ENCODE measurements around the gene PROM1. TPM values are rescaled to one million over a fixed set of nuclear protein-coding genes. Genes with fewer than 3 reads are reported as not detected.

The PROM1 gene, protein sequence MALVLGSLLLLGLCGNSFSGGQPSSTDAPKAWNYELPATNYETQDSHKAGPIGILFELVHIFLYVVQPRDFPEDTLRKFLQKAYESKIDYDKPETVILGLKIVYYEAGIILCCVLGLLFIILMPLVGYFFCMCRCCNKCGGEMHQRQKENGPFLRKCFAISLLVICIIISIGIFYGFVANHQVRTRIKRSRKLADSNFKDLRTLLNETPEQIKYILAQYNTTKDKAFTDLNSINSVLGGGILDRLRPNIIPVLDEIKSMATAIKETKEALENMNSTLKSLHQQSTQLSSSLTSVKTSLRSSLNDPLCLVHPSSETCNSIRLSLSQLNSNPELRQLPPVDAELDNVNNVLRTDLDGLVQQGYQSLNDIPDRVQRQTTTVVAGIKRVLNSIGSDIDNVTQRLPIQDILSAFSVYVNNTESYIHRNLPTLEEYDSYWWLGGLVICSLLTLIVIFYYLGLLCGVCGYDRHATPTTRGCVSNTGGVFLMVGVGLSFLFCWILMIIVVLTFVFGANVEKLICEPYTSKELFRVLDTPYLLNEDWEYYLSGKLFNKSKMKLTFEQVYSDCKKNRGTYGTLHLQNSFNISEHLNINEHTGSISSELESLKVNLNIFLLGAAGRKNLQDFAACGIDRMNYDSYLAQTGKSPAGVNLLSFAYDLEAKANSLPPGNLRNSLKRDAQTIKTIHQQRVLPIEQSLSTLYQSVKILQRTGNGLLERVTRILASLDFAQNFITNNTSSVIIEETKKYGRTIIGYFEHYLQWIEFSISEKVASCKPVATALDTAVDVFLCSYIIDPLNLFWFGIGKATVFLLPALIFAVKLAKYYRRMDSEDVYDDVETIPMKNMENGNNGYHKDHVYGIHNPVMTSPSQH
- total RNA-seq, result not detected
- 0.12 to 0.23 reads per million in 2 donors for total RNA-seq

DNA sequence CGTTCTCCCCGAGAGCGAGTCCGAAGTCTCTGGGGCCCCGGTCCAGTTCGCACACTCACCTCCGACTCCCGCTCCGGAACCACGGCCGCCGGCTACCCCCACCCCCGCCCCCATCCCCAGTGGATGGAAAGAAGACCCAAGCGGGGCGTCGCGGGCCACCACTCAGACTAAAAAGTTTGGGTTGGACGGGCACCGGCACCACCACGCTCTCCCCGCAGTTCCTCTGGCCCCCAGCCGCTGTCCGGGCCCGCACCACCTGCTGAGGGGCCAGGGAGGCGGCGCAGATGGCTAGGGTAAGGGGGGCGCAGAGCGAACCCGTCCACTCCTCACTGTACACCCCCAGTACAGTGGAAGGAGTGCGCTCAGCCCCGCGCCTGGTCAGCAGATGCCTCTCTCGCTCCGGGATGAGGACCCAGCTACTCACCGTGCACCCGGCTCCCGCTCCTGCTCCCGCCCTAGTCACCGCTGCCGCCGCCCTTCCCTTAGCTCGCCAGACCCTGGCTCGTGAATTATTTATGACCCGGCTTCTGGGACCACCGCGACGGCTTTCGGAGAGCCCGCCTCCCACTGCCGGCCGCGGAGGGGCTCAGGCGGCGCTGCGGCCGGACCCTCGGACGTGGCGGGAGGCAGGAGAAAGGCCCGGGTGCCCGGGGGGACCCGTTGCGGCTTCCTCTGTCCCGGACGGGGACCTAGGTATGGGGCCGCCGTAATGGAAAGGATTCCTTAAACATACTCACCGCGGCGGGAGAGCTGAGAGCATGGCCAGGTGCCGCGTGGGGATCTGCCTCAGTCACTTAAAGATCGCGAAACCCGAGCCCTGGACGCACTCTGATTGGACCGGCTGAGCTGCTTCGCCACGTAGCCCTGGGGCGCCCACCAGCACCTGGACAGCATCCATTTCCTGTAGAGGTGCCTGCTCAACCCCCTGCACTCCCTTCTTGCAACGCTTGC, at the start of gene PROM1:
Gene PROM1 (minus strand): TSS at position 783 of the 951 bp plus-strand sequence. CDS start 8,117 bp downstream, outside the sequence.
- peaks cover 13% of the 10 kb centered on the region for H3K4me1 Mint-ChIP-seq
- no peak within 1 kb of the TSS for H3K27ac Mint-ChIP-seq
- ATAC-seq (no peak), DNase-seq (no peak)
- no peaks in the 10 kb centered on the region for H3K9me3 ChIP-seq (ENCODE audit: control insufficient read depth, low read length, poor library complexity, severe bottlenecking)
- H3K4me3 Mint-ChIP-seq, result peak within 1 kb of the TSS; percentile 85
- peaks cover 81% of the 10 kb centered on the region for H3K27me3 Mint-ChIP-seq
- peaks cover 3% of the 10 kb centered on the region for H3K36me3 Mint-ChIP-seq (ENCODE audit: low read depth)

DNA sequence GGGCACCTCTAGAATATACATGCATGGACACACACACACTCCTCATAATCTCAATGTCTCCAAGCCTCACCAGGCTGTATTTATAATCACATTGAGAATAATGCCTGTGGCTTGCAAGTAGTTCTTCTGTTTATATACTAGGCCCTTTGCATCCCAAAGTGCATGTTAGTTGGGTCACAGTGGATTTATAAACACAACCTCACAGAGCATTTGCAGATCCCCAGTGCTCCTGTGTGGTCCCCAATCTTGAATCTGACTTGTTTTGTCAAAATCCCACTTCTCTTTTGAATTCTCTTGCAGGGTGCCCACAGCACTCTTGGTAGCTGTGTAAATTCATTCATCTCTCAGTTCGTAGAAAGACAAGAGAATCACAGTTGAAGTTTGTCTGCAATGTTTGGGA, 49.6 kb upstream of the PROM1 start:
- H3K4me3 Mint-ChIP-seq, result no peak overlapping the region
- ATAC-seq, result no peak
- H3K9me3 ChIP-seq (ENCODE audit: control insufficient read depth, low read length, poor library complexity, severe bottlenecking), result no peaks in the 10 kb centered on the region
- no peak overlapping the region for H3K27ac Mint-ChIP-seq
- H3K27me3 Mint-ChIP-seq, result peaks cover 21% of the 10 kb centered on the region
- no peak for DNase-seq
- peaks cover 2% of the 10 kb centered on the region for H3K36me3 Mint-ChIP-seq (ENCODE audit: low read depth)
- peaks cover 2% of the 10 kb centered on the region for H3K4me1 Mint-ChIP-seq

DNA sequence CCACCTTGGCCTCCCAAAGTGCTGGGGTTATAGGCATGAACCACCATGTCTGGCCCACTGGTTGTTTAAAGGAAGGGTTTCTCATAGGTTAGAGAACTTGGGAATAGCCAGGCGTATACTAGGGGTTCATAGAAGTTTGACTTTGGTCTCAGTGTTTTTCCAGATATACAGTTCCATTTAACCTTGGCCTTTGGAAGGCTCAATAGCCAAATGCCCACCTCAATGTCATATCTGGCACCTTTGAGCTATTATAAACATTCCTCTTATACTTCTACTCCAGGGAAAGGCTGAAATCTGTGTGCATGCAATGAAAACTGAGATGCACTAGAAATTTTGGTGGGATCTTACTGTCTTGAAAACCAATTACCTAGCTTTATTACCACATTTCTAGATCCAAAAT, 47.5 kb upstream of the PROM1 start:
- peaks cover 2% of the 10 kb centered on the region for H3K36me3 Mint-ChIP-seq (ENCODE audit: low read depth)
- DNase-seq (no peak), ATAC-seq (no peak)
- H3K9me3 ChIP-seq (ENCODE audit: control insufficient read depth, low read length, poor library complexity, severe bottlenecking), result no peaks in the 10 kb centered on the region
- no peak overlapping the region for H3K4me3 Mint-ChIP-seq
- H3K4me1 Mint-ChIP-seq, result peaks cover 2% of the 10 kb centered on the region
- peaks cover 12% of the 10 kb centered on the region for H3K27me3 Mint-ChIP-seq
- no peak overlapping the region for H3K27ac Mint-ChIP-seq

DNA sequence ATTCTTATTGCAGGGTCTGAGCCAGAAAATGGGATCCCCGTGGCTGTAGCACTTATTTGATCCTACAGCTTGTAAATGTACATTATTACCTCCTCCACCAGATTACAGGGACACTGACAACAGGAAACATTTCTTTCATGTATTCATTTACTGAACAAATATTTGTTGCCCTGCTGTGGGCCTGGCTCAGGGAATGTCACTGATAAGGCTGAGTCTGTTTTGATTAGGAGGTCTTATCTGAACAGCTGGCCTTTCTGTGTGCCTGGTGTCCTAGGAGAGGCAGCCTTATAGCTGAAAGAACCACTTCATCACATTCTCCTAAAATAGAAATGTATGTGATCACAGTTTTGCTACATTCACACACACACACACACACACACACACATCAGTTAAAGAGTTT, 45.5 kb upstream of the PROM1 start:
- Mint-ChIP-seq H3K27ac (no peak overlapping the region), H3K4me3 (no peak overlapping the region), H3K27me3 (peaks cover 14% of the 10 kb centered on the region), H3K36me3 (ENCODE audit: low read depth) (peaks cover 2% of the 10 kb centered on the region), H3K4me1 (peaks cover 2% of the 10 kb centered on the region)
- no peak for DNase-seq
- no peak for ATAC-seq
- H3K9me3 ChIP-seq (ENCODE audit: control insufficient read depth, low read length, poor library complexity, severe bottlenecking), result no peaks in the 10 kb centered on the region

DNA sequence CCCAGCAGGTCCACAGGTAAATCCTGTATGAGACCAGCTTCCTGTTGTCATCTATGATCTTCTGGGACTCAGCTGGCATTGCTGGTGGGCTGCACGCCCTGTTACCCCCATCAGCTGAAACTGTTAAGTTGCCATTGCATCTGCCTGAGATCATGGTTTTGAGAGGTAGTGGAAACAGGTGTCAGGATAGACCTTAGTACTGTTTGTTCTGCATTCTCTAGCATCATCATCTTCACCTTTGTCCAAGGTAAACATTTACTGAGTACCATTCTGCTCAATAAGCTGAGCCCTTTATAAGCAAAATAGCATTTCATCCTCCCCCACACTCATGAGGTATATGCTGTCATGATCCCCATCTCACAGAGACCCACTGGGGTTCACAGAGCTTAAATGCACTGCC, 42.9 kb upstream of the PROM1 start:
- H3K9me3 ChIP-seq (ENCODE audit: control insufficient read depth, low read length, poor library complexity, severe bottlenecking), result no peaks in the 10 kb centered on the region
- H3K36me3 Mint-ChIP-seq (ENCODE audit: low read depth), result peaks cover 2% of the 10 kb centered on the region
- DNase-seq (no peak), ATAC-seq (no peak)
- no peak overlapping the region for H3K27ac Mint-ChIP-seq
- peaks cover 6% of the 10 kb centered on the region for H3K27me3 Mint-ChIP-seq
- no peak overlapping the region for H3K4me3 Mint-ChIP-seq
- peaks cover 15% of the 10 kb centered on the region for H3K4me1 Mint-ChIP-seq

DNA sequence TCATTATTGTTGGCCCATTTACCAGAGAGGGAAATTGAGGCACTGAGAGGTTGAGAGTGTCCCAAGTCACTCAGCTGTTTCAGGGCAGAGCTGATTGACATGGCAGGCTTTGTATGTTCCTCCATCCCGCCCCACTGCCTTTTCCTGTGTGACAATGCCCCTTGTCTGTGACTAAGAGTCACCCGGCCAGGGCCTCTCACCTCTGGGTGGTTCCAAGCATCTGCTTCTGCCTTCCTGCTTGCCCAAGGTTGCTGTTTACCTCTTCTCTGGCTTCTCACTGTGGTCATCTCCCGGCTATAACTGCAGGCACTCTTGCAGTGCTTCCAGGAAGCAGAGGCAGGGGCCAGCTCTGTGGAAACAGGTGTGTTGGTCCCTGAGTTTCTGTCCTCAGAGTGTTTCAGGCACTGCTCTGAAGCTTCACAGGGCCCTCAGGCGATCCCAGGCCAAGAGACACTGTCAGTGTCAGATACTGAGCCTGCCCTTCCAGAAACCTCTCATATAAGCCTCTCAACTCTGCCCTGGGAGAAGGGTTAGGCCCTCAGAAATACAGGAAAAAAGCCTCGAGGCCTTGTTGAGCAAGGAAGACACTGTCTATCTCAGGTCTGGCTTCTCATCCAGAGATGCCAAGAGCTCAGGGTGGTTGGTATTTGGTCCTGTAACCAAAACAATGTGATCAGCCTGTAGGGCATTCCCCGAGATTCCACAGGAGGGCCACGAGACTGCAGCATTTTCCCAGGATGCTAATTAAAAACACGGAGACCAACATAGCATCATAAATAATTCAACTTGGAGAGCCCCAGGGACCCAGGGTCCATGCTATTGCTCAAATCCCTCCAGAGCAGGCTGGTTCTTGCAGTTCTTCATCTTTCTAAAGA, 42.0 kb upstream of the PROM1 start:
- H3K9me3 ChIP-seq (ENCODE audit: control insufficient read depth, low read length, poor library complexity, severe bottlenecking), result no peaks in the 10 kb centered on the region
- Mint-ChIP-seq H3K27ac (peak overlapping the region; percentile 83), H3K36me3 (ENCODE audit: low read depth) (peaks cover 2% of the 10 kb centered on the region), H3K27me3 (peaks cover 6% of the 10 kb centered on the region), H3K4me1 (peaks cover 15% of the 10 kb centered on the region), H3K4me3 (no peak overlapping the region)
- ATAC-seq (no peak), DNase-seq (no peak)

DNA sequence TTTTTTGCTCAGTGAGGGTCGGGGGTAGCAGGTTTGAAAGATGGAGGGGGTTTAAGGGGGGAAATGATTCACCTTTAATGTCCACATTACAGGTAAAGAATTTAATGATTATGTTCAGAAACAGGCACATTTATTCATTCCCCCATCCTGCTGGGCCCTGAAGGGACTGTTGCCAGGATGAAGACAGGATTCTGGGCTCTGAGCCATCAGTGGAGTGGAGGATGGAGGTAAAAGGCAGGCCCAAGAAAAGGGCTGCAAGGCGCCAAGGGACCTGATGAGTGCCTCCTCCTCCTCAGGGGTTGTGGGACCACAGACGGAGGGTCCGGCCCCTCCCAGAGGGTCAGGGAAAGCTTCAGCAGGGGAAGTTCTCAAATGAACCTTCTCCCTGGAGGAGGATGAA, 40.4 kb upstream of the PROM1 start:
- H3K27ac Mint-ChIP-seq, result no peak overlapping the region
- DNase-seq, result no peak
- H3K27me3 Mint-ChIP-seq, result peaks cover 6% of the 10 kb centered on the region
- H3K9me3 ChIP-seq (ENCODE audit: control insufficient read depth, low read length, poor library complexity, severe bottlenecking), result no peaks in the 10 kb centered on the region
- H3K36me3 Mint-ChIP-seq (ENCODE audit: low read depth), result no peaks in the 10 kb centered on the region
- ATAC-seq, result no peak
- H3K4me3 Mint-ChIP-seq, result no peak overlapping the region
- peaks cover 13% of the 10 kb centered on the region for H3K4me1 Mint-ChIP-seq

DNA sequence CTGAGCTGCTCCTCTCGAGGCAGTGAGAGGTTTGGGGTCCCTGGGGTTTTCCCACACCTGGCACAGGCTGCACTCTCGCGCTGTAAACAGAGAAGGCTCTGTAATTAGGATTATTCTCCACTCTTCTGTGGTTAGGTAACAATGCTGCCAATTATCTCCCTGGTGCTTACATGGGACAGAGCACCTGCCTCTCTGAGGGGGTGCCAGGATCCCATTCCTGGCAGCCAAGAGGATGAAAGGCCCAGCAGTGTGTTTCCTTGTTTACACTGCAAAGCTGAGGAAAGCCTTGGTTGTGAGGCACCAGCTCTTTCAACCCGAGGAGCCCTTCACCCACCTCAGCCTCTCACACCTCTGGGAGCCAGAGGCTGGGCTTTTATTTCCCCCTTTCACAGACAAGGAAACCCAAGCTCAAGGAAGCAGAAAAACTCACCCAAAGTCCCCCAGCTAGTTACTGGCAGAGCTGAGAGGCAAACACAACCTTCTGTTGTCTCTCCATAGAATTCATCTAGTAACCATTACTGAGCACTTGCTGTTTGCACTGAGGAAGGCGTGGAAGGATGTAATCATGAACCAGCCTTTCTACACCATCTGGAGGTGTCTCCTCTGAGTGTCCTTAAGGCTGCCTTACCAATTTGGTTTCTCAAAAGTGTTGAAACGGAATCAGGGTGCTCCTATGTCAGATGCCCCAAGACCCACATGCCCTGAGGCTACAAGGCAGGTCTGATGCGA, 39.7 kb upstream of the PROM1 start:
- Mint-ChIP-seq H3K4me1 (peaks cover 13% of the 10 kb centered on the region), H3K4me3 (no peak overlapping the region), H3K36me3 (ENCODE audit: low read depth) (no peaks in the 10 kb centered on the region), H3K27me3 (peaks cover 6% of the 10 kb centered on the region), H3K27ac (no peak overlapping the region)
- no peaks in the 10 kb centered on the region for H3K9me3 ChIP-seq (ENCODE audit: control insufficient read depth, low read length, poor library complexity, severe bottlenecking)
- DNase-seq (no peak), ATAC-seq (peak; percentile 25)

DNA sequence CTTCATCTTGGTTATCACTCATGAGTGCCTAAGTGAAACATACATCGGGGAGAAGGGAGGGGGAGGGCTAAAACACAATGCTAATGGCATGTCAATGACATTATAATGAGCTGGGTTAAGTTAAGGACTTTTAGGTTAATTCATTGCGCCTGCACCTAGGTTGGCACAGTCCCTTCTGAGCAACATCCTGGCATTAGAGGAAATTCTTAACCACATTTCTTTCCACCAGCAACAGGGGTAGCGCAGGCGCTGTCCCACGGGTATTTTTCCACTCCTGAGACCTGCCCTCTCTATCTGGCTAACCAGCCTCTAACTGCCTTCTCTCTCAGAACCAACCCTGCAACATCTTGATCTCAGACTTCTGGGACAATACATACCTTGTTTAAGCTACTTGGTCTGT, 39.0 kb upstream of the PROM1 start:
- DNase-seq, result no peak
- Mint-ChIP-seq H3K4me3 (no peak overlapping the region), H3K4me1 (peaks cover 13% of the 10 kb centered on the region), H3K36me3 (ENCODE audit: low read depth) (no peaks in the 10 kb centered on the region), H3K27ac (no peak overlapping the region), H3K27me3 (peaks cover 6% of the 10 kb centered on the region)
- peak; percentile 46 for ATAC-seq
- no peaks in the 10 kb centered on the region for H3K9me3 ChIP-seq (ENCODE audit: control insufficient read depth, low read length, poor library complexity, severe bottlenecking)

DNA sequence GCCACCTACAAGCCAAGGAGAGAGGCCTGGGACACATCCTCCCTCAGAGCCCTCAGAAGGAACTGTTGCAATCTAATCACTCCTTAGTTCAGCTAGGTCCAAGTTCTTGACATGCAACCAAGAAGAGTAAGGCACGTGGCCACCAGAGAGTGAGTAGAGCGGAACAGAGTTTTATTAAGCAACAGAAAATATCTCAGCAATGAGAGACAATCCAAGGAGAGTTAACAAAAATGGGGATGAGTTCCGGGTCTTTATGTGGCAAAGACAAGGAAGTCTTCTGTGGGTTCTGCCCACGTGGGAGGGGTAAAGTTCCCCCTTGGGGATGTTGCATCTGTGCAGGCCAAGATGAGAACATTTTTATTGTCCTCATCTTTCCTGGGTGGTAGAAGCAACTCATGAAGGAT, 38.5 kb upstream of the PROM1 start:
- DNase-seq (no peak), ATAC-seq (no peak)
- H3K4me1 Mint-ChIP-seq, result peaks cover 13% of the 10 kb centered on the region
- no peak overlapping the region for H3K4me3 Mint-ChIP-seq
- H3K9me3 ChIP-seq (ENCODE audit: control insufficient read depth, low read length, poor library complexity, severe bottlenecking), result no peaks in the 10 kb centered on the region
- no peak overlapping the region for H3K27ac Mint-ChIP-seq
- H3K36me3 Mint-ChIP-seq (ENCODE audit: low read depth), result no peaks in the 10 kb centered on the region
- peaks cover 6% of the 10 kb centered on the region for H3K27me3 Mint-ChIP-seq

DNA sequence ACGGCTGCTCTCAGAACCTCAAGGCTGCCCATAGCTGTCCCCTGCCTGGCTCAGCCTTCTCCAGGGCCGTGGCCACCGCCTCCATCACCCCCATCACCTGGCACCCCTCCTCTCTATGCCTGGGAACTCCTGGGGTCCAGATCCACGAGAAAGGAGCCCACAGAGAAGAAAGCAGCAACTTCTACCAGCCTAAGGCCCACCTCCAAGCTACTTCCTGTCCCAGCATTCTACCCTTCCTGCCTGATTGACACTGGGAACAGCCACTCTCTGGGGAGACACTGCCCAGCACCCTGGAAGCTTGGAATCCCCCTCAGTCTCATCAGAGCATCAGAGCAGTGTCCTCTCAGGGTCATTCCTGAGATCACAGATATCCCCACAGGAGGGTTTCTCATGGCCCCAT, 36.9 kb upstream of the PROM1 start:
- Mint-ChIP-seq H3K36me3 (ENCODE audit: low read depth) (no peaks in the 10 kb centered on the region), H3K4me3 (no peak overlapping the region), H3K27ac (no peak overlapping the region), H3K4me1 (peaks cover 13% of the 10 kb centered on the region), H3K27me3 (peaks cover 12% of the 10 kb centered on the region)
- ATAC-seq (no peak), DNase-seq (no peak)
- no peaks in the 10 kb centered on the region for H3K9me3 ChIP-seq (ENCODE audit: control insufficient read depth, low read length, poor library complexity, severe bottlenecking)
